Colonic mucosa (tissue), 4 donors: Measurements from ENCODE around the gene PTK7. TPM values are rescaled to one million over a fixed set of nuclear protein-coding genes. Genes with fewer than 3 reads are reported as not detected.

Experiments
- DNase-seq: peaks from one replicate; pipeline ENCODE4 v3.0.0-alpha.2; 2020
- H3K27ac ChIP-seq: fragments of 200-600 bp; one replicate; pipeline ENCODE4 v1.8.0; 2021
- H3K27me3 ChIP-seq: fragments of 200-600 bp; one replicate; pipeline ENCODE4 v1.8.0; 2021
- H3K36me3 ChIP-seq: fragments of 200-600 bp; one replicate; pipeline ENCODE4 v1.8.0; 2021
- H3K4me1 ChIP-seq: fragments of 200-600 bp; one replicate; pipeline ENCODE4 v1.8.0; 2021; ENCODE audit warnings: mild to moderate bottlenecking
- H3K4me3 ChIP-seq: fragments of 200-600 bp; one replicate; pipeline ENCODE4 v1.8.0; 2021
- H3K9ac ChIP-seq, 2 donors: one replicate each; pipeline ENCODE4 v1.7.0; 2013; ENCODE audit warnings: control low read depth in 2 of 2, low read depth in 2 of 2, low read length in 2 of 2
- H3K9me3 ChIP-seq: fragments of 200-600 bp; one replicate; pipeline ENCODE4 v1.8.0; 2021
- intact Hi-C: fragments of 100-400 bp; cut with DNase I; formaldehyde crosslinking; loops from one replicate; pipeline ENCODE4 v1.14.1; 2022
- total RNA-seq, 2 donors: library from RNA; stranded (reverse); fragmentation: NEBNext Ultra II Directional in 1 of 2; extraction: Animal tissue kit (Norgen Biotek cat#: 25700) in 1 of 2; gene quantifications; one replicate each; pipeline ENCODE4 v1.2.1, GENCODE V29; 2021
- TF ChIP-seq, protein P1 (sequence below): fragments of 200-600 bp; IDR thresholded peaks from one replicate; pipeline ENCODE4 v1.8.0; 2022; ENCODE audit warnings: antibody characterized with exemption, mild to moderate bottlenecking
- donor health status: healthy.
- donor health status: DM: no; HTN: no; CAD: no.
- donor health status: DM: no; HTN: no; CAD: no.

The PTK7 gene
- total RNA-seq, 2 donors from 2014 or later = 15.1 to 15.9 TPM

DNA sequence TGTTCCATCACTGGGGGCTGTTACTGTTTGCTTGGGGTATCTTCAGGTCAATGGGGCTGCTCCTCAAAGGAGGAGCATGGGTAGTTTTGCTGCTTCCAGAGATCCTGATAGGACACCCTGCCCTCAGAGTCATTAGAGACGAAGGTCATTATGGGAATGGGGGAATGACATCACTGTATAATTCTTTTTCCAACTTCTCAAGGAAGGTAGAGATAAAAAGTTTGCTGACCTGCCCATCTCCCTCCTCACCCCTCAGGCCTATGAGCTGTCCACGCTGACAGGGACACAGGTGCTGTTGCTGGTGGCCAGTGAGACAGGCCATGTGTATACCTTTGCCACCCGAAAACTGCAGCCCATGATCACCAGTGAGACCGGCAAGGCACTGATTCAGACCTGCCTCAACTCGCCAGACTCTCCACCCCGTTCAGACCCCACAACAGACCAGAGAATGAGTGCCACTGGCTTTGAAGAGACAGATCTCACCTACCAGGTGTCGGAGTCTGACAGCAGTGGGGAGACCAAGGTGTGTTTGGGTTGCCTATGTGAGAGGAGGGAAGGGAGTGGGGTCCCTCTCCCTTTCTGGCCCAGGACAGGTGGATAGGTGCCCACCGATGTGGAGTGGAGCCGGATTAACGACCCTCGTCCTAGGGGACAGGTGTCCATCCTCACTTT lies 97.6 kb downstream of the PTK7 start:
- Histone ChIP-seq H3K27ac (peak overlapping the region; percentile 86), H3K36me3 (peaks cover 7% of the 10 kb centered on the region), H3K9me3 (no peaks in the 10 kb centered on the region), H3K27me3 (no peaks in the 10 kb centered on the region), H3K9ac (peak overlapping the region; percentile 68 to 84), H3K4me1 (peaks cover 21% of the 10 kb centered on the region), H3K4me3 (peak overlapping the region; percentile 30)
- DNase-seq = peak; percentile 28
- TF ChIP-seq, protein P1, sequence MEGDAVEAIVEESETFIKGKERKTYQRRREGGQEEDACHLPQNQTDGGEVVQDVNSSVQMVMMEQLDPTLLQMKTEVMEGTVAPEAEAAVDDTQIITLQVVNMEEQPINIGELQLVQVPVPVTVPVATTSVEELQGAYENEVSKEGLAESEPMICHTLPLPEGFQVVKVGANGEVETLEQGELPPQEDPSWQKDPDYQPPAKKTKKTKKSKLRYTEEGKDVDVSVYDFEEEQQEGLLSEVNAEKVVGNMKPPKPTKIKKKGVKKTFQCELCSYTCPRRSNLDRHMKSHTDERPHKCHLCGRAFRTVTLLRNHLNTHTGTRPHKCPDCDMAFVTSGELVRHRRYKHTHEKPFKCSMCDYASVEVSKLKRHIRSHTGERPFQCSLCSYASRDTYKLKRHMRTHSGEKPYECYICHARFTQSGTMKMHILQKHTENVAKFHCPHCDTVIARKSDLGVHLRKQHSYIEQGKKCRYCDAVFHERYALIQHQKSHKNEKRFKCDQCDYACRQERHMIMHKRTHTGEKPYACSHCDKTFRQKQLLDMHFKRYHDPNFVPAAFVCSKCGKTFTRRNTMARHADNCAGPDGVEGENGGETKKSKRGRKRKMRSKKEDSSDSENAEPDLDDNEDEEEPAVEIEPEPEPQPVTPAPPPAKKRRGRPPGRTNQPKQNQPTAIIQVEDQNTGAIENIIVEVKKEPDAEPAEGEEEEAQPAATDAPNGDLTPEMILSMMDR = no peak
- intact Hi-C loops = no loop called here

DNA sequence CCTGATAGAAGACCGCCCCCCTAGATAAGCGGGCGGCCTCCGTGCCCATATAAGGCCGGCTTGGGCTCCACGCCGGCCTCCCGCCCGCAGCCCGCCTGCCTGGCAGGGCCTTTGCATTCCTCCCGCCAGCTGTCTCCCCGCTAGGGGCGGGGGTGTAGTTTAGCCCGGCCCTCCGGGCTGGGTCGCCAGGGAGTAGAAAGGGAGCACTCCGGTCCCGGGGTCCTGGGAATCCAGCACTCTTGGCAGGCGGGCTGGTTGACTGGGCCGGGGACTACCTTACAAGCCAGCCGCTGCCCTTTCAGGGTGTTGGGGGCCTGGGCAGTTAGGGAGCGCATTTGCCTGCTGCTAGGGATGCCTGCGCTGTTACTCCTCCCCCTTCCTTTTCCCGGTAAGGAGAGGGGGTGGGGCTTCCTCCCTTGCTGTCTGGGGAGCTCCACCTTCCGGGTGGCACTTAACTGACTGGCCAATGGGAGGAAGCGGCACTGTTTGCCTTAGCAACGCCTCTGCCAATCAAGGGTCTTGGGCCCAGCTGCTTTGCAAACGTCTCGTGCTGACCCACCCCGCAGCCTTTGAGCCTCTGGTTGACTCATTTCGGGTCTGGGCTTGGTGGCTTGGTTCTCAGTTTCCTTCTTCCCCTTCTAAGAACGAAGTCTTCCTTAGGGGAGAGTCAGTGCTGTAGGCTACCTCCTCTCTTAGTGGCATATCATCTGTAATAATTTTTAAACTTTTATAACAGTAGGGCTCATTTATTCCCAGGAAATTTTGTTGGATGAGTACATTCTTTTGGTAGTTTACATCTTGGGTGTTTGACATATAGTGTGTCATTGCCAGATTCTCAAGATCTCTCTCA lies 98.4 kb downstream of the PTK7 start:
- Histone ChIP-seq H3K4me1 (peaks cover 21% of the 10 kb centered on the region), H3K27me3 (no peaks in the 10 kb centered on the region), H3K4me3 (peak overlapping the region; percentile 30), H3K9me3 (no peaks in the 10 kb centered on the region), H3K36me3 (peaks cover 15% of the 10 kb centered on the region), H3K27ac (peak overlapping the region; percentile 86), H3K9ac (peak overlapping the region; percentile 68 to 84)
- intact Hi-C loops = no loop called here
- DNase-seq = peak; percentile 99
- TF ChIP-seq, protein P1 = no peak

DNA sequence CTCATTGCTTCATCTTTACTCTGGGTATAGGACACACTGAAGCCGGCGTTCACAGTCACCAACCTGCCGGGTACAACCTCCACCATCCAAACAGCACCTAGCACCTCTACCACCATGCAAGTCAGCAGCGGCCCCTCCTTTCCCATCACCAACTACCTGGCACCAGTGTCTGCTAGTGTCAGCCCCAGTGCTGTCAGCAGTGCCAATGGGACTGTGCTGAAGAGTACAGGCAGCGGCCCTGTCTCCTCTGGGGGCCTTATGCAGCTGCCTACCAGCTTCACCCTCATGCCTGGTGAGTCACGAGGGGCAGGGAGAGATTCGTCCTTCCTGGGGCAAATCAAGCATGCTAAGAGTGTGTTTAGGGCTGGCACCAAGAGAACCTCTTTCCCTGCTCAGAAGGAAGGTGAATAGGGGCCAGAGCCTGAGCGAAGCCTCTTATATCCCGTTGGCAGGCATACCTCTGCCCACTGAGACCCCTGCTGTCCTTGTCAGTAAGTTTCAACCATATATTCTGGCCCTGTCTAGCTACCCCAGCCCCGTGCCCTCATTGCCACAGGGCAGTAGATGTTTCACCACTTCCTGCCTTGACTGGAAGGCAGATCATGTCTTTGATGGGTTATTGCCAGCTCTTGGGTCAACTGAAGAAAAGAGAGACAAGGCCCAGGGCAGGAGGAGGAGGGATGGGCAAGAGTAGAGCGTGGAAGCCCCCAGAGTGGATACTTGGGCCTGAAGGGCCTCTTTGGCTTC lies 99.7 kb downstream of the PTK7 start:
- H3K36me3 ChIP-seq = peaks cover 17% of the 10 kb centered on the region
- no peak overlapping the region for H3K4me3 ChIP-seq
- TF ChIP-seq, protein P1 = no peak
- peak overlapping the region in 1 of 2 donors; percentile 0 for H3K9ac ChIP-seq
- intact Hi-C loops = no loop called here
- H3K27me3 ChIP-seq = no peaks in the 10 kb centered on the region
- H3K4me1 ChIP-seq = peaks cover 21% of the 10 kb centered on the region
- H3K27ac ChIP-seq = no peak overlapping the region
- DNase-seq = no peak
- H3K9me3 ChIP-seq = no peaks in the 10 kb centered on the region

DNA sequence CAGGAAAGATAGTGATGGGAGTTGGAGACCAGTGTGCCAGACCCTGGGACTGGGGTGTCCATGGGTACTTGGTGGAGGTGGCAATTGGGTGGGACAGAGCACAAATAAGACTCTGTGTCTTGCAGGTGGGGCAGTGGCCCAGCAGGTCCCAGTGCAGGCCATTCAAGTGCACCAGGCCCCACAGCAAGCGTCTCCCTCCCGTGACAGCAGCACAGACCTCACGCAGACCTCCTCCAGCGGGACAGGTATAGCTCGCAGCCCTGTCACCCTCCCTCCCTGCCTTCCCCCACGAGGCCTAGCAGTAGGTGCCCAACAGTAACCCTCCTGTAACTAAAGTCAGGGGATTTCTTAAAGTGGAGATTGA lies 100.3 kb downstream of the PTK7 start:
- H3K4me1 ChIP-seq = peaks cover 21% of the 10 kb centered on the region
- no peak overlapping the region for H3K27ac ChIP-seq
- intact Hi-C loops = no loop called here
- no peaks in the 10 kb centered on the region for H3K27me3 ChIP-seq
- no peak overlapping the region for H3K4me3 ChIP-seq
- no peaks in the 10 kb centered on the region for H3K9me3 ChIP-seq
- H3K36me3 ChIP-seq = peaks cover 17% of the 10 kb centered on the region
- DNase-seq = no peak
- TF ChIP-seq, protein P1 = no peak
- H3K9ac ChIP-seq = peak overlapping the region in 1 of 2 donors; percentile 0

DNA sequence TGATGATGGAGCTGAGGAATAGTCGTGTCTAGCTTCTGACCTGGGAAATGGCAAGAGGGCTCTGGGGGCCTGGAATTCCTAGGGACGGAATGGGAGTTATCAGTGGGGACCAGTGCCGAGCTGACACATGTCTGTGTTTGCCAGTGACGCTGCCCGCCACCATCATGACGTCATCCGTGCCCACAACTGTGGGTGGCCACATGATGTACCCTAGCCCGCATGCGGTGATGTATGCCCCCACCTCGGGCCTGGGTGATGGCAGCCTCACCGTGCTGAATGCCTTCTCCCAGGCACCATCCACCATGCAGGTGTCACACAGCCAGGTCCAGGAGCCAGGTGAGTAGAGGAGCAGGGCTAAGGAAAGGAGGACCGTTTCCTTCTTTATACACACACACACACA lies 102.0 kb downstream of the PTK7 start:
- Histone ChIP-seq H3K9me3 (no peaks in the 10 kb centered on the region), H3K4me1 (peaks cover 21% of the 10 kb centered on the region), H3K27ac (no peak overlapping the region), H3K27me3 (no peaks in the 10 kb centered on the region), H3K4me3 (no peak overlapping the region), H3K36me3 (peaks cover 17% of the 10 kb centered on the region), H3K9ac (no peak overlapping the region)
- DNase-seq = no peak
- TF ChIP-seq, protein P1 = no peak
- intact Hi-C loops = no loop called here
